PFSK-1 (cell line): Measurements from ENCODE around the gene METTL24.

Experiments used
- POLR2AphosphoS5 ChIP-seq: IDR thresholded peaks from 2 replicates; pipeline ENCODE4 v1.6.1; 2012; ENCODE audit warnings: low read depth, mild to moderate bottlenecking, control low read depth, low read length, moderate library complexity
- SIN3A ChIP-seq: IDR thresholded peaks from 2 replicates; pipeline ENCODE4 v1.6.1; 2012; ENCODE audit warnings: mild to moderate bottlenecking, low read length, moderate library complexity, borderline replicate concordance; ENCODE audit not compliant: insufficient read depth
- TF ChIP-seq, protein P1 (sequence below), 2 experiments: IDR thresholded peaks; 2 replicates each; pipeline versions ENCODE4 v1.6.1 to v1.8.0; 2011 to 2012; ENCODE audit warnings: low read depth in 2 of 2, low read length in 2 of 2, control low read depth in 1 of 2, inconsistent platforms in 1 of 2, mild to moderate bottlenecking in 1 of 2, moderate library complexity in 1 of 2; ENCODE audit not compliant: insufficient read depth in 1 of 2

DNA sequence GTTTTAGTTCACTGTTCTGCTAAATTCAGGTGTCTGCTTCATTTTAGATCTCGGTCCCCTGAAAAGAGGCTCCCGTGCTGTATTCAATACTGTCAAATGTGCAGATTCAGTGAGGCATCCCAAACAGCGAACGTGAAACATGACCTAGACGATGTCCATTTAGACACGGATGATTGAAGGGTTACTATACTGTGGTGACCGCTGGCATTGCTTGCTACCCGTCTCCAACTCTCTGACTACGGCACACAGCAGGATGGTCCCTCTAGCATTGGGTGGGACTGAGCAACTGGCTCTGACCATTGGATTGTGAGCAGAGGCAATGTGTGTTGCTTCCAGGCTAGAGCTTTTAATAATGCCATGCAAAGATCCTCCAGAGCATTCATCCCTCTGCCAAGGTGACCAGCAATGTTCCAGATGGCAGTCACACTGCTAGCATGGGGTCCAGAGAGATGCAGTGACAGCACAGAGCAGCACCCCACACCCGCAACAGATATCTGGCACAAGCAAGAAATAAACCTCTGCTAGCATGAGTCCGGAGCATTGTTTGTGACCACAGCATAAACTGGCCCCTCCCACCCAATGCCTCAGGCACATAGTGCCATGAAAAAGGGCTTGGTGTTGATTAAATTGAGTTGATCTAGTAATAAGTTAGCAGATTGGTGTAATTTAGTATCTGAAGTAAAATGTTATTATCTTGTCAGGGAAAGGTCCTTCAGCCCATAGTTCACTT, 9.0 kb downstream of the METTL24 start:
- TF ChIP-seq, protein P1, sequence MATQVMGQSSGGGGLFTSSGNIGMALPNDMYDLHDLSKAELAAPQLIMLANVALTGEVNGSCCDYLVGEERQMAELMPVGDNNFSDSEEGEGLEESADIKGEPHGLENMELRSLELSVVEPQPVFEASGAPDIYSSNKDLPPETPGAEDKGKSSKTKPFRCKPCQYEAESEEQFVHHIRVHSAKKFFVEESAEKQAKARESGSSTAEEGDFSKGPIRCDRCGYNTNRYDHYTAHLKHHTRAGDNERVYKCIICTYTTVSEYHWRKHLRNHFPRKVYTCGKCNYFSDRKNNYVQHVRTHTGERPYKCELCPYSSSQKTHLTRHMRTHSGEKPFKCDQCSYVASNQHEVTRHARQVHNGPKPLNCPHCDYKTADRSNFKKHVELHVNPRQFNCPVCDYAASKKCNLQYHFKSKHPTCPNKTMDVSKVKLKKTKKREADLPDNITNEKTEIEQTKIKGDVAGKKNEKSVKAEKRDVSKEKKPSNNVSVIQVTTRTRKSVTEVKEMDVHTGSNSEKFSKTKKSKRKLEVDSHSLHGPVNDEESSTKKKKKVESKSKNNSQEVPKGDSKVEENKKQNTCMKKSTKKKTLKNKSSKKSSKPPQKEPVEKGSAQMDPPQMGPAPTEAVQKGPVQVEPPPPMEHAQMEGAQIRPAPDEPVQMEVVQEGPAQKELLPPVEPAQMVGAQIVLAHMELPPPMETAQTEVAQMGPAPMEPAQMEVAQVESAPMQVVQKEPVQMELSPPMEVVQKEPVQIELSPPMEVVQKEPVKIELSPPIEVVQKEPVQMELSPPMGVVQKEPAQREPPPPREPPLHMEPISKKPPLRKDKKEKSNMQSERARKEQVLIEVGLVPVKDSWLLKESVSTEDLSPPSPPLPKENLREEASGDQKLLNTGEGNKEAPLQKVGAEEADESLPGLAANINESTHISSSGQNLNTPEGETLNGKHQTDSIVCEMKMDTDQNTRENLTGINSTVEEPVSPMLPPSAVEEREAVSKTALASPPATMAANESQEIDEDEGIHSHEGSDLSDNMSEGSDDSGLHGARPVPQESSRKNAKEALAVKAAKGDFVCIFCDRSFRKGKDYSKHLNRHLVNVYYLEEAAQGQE (IDR thresholded peaks at IDR 0.05; ENCODE audit: insufficient read depth in 1 of 2, low read depth in 2 of 2, low read length in 2 of 2), result no peak
- TF ChIP-seq POLR2AphosphoS5 (no peak), SIN3A (no peak)
